ENCODE data around the gene SLC35F4. TPM values are rescaled to one million over a fixed set of nuclear protein-coding genes. Genes with fewer than 3 reads are reported as not detected.

SLC35F4 gene
- total and polyA plus RNA-seq, 2 of the 8 experiments (the other 6 are each of a cell fraction or from before 2014, with no cell fraction given) = not detected

DNA sequence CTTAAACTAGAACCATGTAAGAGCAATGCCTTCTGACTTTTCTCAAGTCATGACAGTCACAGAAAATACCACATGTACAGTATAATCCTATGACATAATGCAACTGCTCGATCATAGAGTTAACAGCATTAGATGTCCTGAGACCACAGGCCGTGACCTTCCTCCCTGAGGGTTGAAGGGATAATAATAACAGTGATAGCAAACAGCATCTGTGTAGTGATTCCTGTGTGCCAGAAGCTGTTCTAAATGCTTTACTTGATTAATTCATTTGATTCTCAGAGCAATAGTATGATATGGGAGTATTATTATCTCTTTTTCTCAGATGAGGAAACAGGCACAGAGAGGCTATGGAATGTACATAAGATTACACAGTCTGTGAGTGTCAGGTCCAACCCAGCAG lies 53.2 kb downstream of the SLC35F4 start (continued):
- TF ChIP-seq RAD21 (IDR thresholded peaks at IDR 0.05 in 1 of 2, conservative IDR thresholded peaks at IDR 0.05 in 1 of 2; ENCODE audit: low read depth in 2 of 2, low read length in 2 of 2) (no peak), NRF1 (IDR thresholded peaks at IDR 0.05; ENCODE audit: low read depth, low read length) (no peak), MAFK (IDR thresholded peaks at IDR 0.05; ENCODE audit: low read depth, low read length) (no peak), RBBP5 (IDR thresholded peaks at IDR 0.05; ENCODE audit: borderline replicate concordance, low read depth, low read length) (no peak), TBP (IDR thresholded peaks at IDR 0.05; ENCODE audit: low read depth, low read length) (no peak)
